GM21786 (cell line): ENCODE measurements around the gene ARHGDIB.

Source experiments
- ATAC-seq: cut with Tn5 transposase; IDR thresholded peaks from one replicate; pipeline ENCODE4 v1.9.1; 2021; ENCODE audit not compliant: unreplicated experiment

ARHGDIB gene

GRCh38 chr12:14961466-14962152 is at the start of gene ARHGDIB:
Gene ARHGDIB, minus strand, starts transcription at chr12:14961601. Its CDS starts 10,889 bp downstream, at chr12:14950712.
- ATAC-seq: peak; percentile 58

GRCh38 chr12:15011162-15011561 is 49.8 kb upstream of the ARHGDIB start:
- no peak for ATAC-seq

GRCh38 chr12:15007551-15007950 is 46.1 kb upstream of the ARHGDIB start:
- ATAC-seq: no peak

DNA sequence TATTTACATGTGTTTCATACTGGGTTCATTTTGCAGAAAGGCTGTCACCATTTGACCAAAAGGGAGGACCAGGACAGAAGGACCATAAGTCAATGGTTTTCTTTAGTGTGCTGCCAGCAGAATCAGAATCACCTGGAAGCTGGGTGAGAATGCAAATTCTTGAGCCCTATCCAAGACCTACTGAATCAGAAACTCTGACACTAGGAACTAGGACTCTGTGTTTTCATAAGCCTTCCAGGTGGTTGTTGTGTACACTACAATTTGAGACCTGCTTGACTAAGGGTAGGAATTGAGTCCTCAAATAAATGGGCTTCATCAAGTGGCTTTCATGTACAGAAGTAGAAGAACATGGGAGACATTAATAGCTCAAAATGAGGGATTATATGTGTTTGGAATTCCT is 43.7 kb upstream of the ARHGDIB start:
- ATAC-seq: no peak

GRCh38 chr12:15004421-15004820 is 43.0 kb upstream of the ARHGDIB start:
- ATAC-seq: no peak

DNA sequence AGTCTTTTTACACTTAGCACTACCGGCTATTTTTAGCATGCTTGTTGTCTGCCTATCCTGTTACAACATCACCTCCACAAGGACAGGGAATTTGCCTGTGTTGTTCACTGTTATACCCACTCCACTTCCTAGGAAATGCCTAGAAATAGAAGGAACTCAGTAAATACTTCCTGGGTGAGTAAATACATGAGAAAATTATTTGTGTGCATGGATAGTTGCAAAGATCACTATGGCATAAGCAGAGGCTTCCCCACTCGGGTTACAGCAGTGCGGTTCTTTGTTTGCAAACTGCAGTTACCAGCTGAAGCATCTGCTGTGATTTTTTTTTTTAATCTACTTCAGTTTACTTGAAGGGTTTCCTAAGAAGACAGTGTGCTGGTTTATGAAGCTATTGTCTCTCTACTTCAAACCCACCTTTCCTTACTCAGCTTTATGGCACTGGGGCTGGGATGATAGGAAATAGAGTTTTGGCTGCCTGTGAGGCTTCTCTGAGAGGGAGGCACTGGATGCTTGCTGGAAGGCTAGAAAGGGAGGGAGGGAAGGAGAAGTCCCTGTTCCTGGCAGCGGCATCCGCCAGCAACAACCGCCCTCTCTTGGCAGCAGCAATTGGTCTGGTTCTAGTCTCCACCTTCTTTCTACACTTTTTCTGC is 40.5 kb upstream of the ARHGDIB start:
- no peak for ATAC-seq

DNA sequence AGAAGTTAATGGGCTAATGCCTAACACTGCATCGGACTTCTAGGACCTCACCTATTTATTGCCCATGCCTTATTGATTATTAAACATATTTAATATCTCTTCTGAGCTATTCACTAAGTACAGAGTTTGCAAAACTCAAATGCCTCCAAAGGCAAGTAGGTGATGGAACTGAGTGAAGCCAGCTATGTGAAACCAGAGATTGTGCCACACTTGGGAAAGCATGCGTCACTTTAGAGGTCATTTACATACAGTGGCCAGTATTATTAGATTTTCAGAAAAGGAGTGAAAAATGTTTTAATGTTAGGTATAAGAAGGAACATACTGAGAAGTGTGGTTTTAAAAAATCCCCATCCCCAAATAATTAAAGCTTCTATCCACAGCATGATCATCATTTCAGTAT is 39.2 kb upstream of the ARHGDIB start:
- ATAC-seq: no peak

DNA sequence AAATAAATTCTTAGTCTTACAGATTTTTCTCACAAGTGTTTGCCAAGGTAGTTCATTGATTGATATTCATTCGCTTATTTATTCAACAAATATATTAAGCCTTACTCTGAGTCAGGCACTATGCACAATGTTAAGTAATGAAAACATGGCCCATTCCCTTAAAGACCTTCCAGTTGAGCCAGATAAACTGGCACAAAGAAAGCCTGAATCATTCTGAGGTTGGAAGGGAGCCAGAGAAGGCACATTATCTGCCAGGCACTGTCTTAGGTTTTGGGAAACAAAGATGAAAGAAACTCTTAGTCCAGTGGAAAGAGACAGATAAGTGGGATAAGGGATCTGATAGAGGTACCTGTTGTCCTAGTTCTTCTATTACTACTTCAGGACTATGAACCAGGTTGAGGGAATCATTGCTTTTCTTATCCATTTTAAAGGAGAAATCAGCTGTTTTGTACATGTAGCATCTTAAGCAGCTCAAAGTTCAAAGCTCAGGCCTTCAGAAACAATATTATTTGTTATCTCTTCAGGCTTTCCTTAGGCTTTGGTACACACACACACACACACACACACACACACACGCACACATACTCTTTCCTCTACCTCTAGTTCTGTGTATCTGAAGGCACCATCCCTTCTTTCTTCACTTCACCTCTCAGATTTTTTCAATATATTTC is 38.4 kb upstream of the ARHGDIB start:
- ATAC-seq: no peak

GRCh38 chr12:14999021-14999694 is 37.8 kb upstream of the ARHGDIB start:
- no peak for ATAC-seq

DNA sequence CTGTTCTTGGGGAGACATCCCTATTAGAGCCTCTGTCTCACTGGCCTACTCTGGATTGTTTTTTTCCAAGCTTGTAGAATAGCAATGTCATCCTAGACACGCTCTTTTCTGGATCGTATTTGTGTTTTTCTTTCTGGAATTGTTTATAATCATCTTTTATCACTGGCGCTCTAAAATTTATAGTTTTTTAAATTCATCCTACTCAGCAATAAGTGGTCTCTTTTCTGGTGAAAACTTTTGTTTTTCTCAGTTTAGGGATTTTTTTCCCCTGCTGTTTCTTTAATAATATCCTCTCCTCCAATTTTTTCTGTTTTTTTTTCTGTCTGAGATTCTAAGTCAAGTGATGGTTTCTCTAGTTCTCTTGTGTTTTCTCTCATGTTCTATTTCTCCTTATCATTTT is 36.6 kb upstream of the ARHGDIB start:
- ATAC-seq: no peak

- ATAC-seq: no peak
These were observed 34.4 kb upstream of the ARHGDIB start for GRCh38 chr12:14995583-14996425.

- no peak for ATAC-seq
These were observed 33.2 kb upstream of the ARHGDIB start for GRCh38 chr12:14994610-14995009.

DNA sequence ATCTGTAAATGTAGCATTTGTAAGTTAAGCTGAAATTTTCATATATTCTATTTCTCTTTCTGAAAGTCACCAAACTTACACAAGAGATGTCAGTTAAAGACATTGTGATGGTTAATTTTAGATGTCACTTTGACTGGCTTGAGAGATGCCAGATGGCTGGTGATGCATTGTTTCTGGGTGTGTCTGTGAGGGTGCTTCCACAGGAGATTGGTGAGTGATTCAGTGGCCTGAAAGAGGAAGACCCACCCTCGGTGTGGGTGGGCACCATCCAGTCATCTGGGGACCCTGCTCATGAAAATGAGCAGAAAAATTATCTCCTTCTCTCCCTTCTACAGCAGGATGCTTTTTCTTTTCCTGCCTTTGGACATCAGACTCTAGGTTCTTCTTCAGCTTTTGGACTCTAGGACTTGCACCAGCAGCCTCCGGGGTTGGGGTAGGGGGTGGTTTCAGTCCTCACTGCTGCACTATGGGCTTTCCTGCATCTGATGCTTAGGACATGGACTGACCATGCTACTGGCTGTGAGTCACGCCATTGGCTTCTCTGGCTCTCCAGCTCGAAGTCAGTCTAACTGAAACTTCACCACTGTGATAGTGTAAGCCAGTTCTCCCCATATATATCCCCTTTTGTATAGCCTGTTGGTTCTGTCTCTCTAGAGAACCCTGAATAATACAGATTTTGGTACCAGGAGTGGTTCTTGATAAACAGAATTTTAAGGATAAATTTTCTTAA is 32.3 kb upstream of the ARHGDIB start:
- ATAC-seq: no peak

DNA sequence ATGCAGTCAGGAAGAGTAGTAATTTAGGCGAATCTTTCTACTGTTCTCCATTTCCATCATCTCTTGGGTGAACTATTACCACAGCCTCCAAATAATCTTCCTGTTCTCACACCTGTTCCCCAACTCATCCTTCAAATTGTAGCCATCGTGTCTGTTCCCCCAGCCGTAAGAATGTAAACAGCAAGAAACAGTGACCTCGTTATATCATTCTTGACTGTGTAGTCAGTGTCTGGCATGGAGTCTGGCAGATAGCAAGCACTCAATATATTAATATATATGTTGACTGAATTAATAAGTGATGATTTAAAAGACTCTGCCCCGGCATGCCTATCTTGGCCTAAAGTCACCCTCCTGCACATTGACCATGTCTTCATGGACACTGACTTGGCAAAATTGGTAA is 31.7 kb upstream of the ARHGDIB start:
- no peak for ATAC-seq

- ATAC-seq: no peak
These were observed 31.3 kb upstream of the ARHGDIB start for GRCh38 chr12:14992673-14993072.

- ATAC-seq: no peak
These were observed 29.7 kb upstream of the ARHGDIB start for GRCh38 chr12:14991069-14991468.

DNA sequence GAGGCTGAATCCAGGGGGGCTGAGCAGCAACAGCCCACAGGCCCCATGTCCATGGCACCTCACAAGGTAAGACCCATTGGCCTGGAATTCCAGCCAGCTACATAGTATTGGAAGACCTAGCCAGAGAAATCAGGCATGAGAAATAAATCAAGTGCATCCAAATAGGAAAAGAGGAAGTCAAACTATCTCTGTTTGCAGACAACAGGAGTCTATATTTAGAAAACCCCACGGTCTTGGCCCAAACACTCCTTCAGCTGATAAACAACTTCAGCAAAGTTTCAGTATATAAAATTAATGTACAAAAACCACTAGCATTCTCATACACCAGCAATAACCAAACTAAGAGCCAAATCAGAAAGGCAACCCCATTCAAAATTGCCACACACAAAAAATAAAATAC is 28.4 kb upstream of the ARHGDIB start:
- ATAC-seq: peak; percentile 46

GRCh38 chr12:14988035-14988434 is 26.6 kb upstream of the ARHGDIB start:
- ATAC-seq: no peak

DNA sequence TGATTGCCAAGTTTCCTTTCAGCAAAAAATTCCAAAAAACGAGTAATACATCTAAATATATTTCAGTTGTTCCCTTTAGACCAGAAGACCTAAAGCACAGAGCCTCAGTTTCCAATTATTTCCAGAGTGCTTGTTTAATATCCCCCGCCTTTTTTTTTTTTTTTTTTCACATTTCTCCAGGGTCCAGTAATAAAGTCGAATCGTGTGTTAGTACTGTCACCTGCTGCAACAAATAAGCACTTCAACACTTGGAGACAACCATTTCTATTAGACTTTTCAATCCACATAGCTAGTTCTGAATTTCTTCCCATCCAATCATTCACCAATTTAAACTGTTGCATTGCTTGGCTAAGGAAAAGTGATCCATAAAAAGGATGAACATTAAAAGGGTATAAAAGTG is 25.0 kb upstream of the ARHGDIB start:
- ATAC-seq: no peak

- ATAC-seq: no peak
These were observed 23.4 kb upstream of the ARHGDIB start for GRCh38 chr12:14984766-14985285.
